GM12878 (cell line): Measurements from ENCODE around the gene NCAM2. TPM values are rescaled to one million over a fixed set of nuclear protein-coding genes. Genes with fewer than 3 reads are reported as not detected.

Experiments
- DPF2 ChIP-seq: fragments of 450-650 bp; IDR thresholded peaks from 2 replicates; pipeline ENCODE4 v1.6.1; 2017; ENCODE audit warnings: mild to moderate bottlenecking
- HCFC1 ChIP-seq: fragments of 150-350 bp; IDR thresholded peaks from 2 replicates; pipeline ENCODE4 v1.6.1; 2014; ENCODE audit warnings: low read length
- NFXL1 ChIP-seq: fragments of 450-650 bp; IDR thresholded peaks from 2 replicates; pipeline ENCODE4 v1.6.1; 2017; ENCODE audit warnings: antibody characterized with exemption, mild to moderate bottlenecking, borderline replicate concordance
- POLR2A ChIP-seq: IDR thresholded peaks from 2 replicates; pipeline ENCODE4 v1.6.1; 2011; ENCODE audit warnings: low read depth, mild to moderate bottlenecking, low read length
- RFX5 ChIP-seq: IDR thresholded peaks from 2 replicates; pipeline ENCODE4 v1.6.1; 2011; ENCODE audit warnings: low read depth, low read length, improper control_type of control experiment
- SPI1 ChIP-seq: IDR thresholded peaks from 2 replicates; pipeline ENCODE4 v1.6.1; 2011; ENCODE audit warnings: low read depth, mild to moderate bottlenecking, low read length, moderate library complexity, borderline replicate concordance; ENCODE audit not compliant: insufficient read depth
- ZNF592 ChIP-seq: fragments of 450-650 bp; IDR thresholded peaks from 2 replicates; pipeline ENCODE4 v1.6.1; 2017; ENCODE audit warnings: mild to moderate bottlenecking, moderate library complexity
- polyA plus RNA-seq, 11 experiments: library from polyadenylated mRNA; depleted of rRNA in 4 of 11; unstranded in 6 of 11; stranded (reverse) in 5 of 11; fragments of >200 nt; fragmentation: Nextera tagmentation in 4 of 11; fragmentation: Illumina TruSeq in 1 of 11; extraction: Ambion mirVana in 4 of 11; extraction: Trizol in 1 of 11; gene quantifications; 1 replicate in 1 of 11; 2 replicates in 10 of 11; pipeline versions ENCODE4 v1.2.1 to v1.2.3, GENCODE V29; 2011 to 2016; ENCODE audit warnings: inconsistent platforms in 2 of 11, missing spikeins in 2 of 11, low read depth in 1 of 11
- total RNA-seq, 4 experiments: library from RNA; depleted of rRNA in 3 of 4; stranded (reverse); fragments of >200 nt in 3 of 4; fragmentation: Illumina TruSeq in 1 of 4; extraction: Trizol in 1 of 4; gene quantifications; 2 replicates each; pipeline versions ENCODE4 v1.2.1 to v1.2.3, GENCODE V29; 2013 to 2021
- TF ChIP-seq, protein P1 (sequence below): fragments of 450-650 bp; IDR thresholded peaks from 2 replicates; pipeline ENCODE4 v1.6.1; 2017; ENCODE audit warnings: low read depth, mild to moderate bottlenecking, moderate library complexity

Gene NCAM2
- total and polyA plus RNA-seq, 10 of the 15 experiments (the other 5 are each of a cell fraction or from before 2014, with no cell fraction given): 0.23 to 0.27 TPM; not detected in 8

- no peak for TF ChIP-seq ZNF592
- TF ChIP-seq, protein P1, sequence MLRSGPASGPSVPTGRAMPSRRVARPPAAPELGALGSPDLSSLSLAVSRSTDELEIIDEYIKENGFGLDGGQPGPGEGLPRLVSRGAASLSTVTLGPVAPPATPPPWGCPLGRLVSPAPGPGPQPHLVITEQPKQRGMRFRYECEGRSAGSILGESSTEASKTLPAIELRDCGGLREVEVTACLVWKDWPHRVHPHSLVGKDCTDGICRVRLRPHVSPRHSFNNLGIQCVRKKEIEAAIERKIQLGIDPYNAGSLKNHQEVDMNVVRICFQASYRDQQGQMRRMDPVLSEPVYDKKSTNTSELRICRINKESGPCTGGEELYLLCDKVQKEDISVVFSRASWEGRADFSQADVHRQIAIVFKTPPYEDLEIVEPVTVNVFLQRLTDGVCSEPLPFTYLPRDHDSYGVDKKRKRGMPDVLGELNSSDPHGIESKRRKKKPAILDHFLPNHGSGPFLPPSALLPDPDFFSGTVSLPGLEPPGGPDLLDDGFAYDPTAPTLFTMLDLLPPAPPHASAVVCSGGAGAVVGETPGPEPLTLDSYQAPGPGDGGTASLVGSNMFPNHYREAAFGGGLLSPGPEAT: no peak
- no peak for TF ChIP-seq NFXL1
- no peak for TF ChIP-seq RFX5
- no peak for TF ChIP-seq POLR2A
- no peak for TF ChIP-seq SPI1
- TF ChIP-seq DPF2: no peak
- no peak for TF ChIP-seq HCFC1
These were observed 3.4 kb upstream of the NCAM2 start (continued) for GRCh38 chr21:20994790-20995189.
